SK-N-SH (cell line): Measurements from ENCODE around the gene INSC.

ENCODE experiments used
- CTCF ChIP-seq: fragments of 200-600 bp; sonication (generic); IDR thresholded peaks from 2 replicates; pipeline ENCODE4 v1.6.1; 2017; ENCODE audit warnings: antibody characterized with exemption, mild to moderate bottlenecking, moderate library complexity
- EP300 ChIP-seq, 2 experiments: IDR thresholded peaks; 2 replicates each; pipeline versions ENCODE4 v1.4.0 to v1.6.1; 2012; ENCODE audit warnings: borderline replicate concordance in 1 of 2, low read depth in 1 of 2, low read length in 1 of 2
- EZH2phosphoT487 ChIP-seq: fragments of 200-600 bp; sonication (generic); IDR thresholded peaks from 2 replicates; pipeline ENCODE4 v1.6.1; 2017; ENCODE audit warnings: low read depth, mixed run types, mild to moderate bottlenecking, antibody characterized with exemption, moderate library complexity, borderline replicate concordance
- MAX ChIP-seq: IDR thresholded peaks from 2 replicates; pipeline ENCODE4 v1.4.0; 2012; ENCODE audit warnings: low read depth
- POLR2AphosphoS5 ChIP-seq: IDR thresholded peaks from 2 replicates; pipeline ENCODE4 v1.6.1; 2012; ENCODE audit warnings: low read depth, low read length
- RAD21 ChIP-seq: IDR thresholded peaks from 2 replicates; pipeline ENCODE4 v1.6.1; 2012; ENCODE audit warnings: mild to moderate bottlenecking, low read length
- TAF1 ChIP-seq: IDR thresholded peaks from 2 replicates; pipeline ENCODE4 v1.6.1; 2012; ENCODE audit warnings: low read depth, mild to moderate bottlenecking, low read length, moderate library complexity, borderline replicate concordance
- YY1 ChIP-seq: IDR thresholded peaks from 2 replicates; pipeline ENCODE4 v1.4.0; 2012; ENCODE audit warnings: low read depth, mild to moderate bottlenecking
- TF ChIP-seq, protein P1 (sequence below): fragments of 150-350 bp; IDR thresholded peaks from 2 replicates; pipeline ENCODE4 v1.6.1; 2016; ENCODE audit warnings: mild to moderate bottlenecking, low read depth, low read length

- TF ChIP-seq POLR2AphosphoS5, result no peak
- no peak for TF ChIP-seq MAX
- no peak for TF ChIP-seq CTCF
- TF ChIP-seq, protein P1, sequence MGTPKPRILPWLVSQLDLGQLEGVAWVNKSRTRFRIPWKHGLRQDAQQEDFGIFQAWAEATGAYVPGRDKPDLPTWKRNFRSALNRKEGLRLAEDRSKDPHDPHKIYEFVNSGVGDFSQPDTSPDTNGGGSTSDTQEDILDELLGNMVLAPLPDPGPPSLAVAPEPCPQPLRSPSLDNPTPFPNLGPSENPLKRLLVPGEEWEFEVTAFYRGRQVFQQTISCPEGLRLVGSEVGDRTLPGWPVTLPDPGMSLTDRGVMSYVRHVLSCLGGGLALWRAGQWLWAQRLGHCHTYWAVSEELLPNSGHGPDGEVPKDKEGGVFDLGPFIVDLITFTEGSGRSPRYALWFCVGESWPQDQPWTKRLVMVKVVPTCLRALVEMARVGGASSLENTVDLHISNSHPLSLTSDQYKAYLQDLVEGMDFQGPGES, result no peak
- TF ChIP-seq TAF1, result no peak
- TF ChIP-seq RAD21, result no peak
- TF ChIP-seq EZH2phosphoT487, result no peak
- TF ChIP-seq YY1, result no peak
- TF ChIP-seq EP300 (IDR thresholded peaks at IDR 0.05; ENCODE audit: borderline replicate concordance in 1 of 2, low read depth in 1 of 2, low read length in 1 of 2), result no peak
These were observed 177.2 kb downstream of the INSC start for GRCh38 chr11:15291885-15292284.
